HG02642 (cell line): Measurements from ENCODE around the gene OTOGL.

Experiments
- ATAC-seq: cut with Tn5 transposase; IDR thresholded peaks from one replicate; pipeline ENCODE4 v1.9.1; 2021; ENCODE audit warnings: mild to moderate bottlenecking; ENCODE audit not compliant: unreplicated experiment, poor library complexity

Gene OTOGL

GRCh38 chr12:80325167-80325959 lies 226.0 kb downstream of the OTOGL start:
- ATAC-seq = no peak

DNA sequence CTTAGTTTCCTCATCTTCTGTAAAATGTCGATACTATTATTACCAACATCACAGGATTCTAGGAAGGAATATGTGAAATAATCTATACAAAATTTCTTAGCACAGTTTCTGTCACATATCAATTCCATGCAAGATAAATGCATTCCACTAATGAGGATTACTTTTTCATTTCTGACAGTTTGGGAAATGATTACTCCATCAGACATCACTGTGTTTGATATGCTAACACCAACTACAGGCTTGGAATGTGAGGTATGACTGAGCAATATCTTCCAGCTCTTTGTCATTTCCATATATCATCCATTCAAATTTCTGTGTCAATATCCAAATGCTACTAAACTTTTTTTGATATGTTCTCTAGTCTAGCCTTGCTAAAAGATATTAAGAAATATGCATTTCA lies 233.5 kb downstream of the OTOGL start:
- ATAC-seq = no peak

GRCh38 chr12:80352474-80352873 lies 253.1 kb downstream of the OTOGL start:
- ATAC-seq = no peak

DNA sequence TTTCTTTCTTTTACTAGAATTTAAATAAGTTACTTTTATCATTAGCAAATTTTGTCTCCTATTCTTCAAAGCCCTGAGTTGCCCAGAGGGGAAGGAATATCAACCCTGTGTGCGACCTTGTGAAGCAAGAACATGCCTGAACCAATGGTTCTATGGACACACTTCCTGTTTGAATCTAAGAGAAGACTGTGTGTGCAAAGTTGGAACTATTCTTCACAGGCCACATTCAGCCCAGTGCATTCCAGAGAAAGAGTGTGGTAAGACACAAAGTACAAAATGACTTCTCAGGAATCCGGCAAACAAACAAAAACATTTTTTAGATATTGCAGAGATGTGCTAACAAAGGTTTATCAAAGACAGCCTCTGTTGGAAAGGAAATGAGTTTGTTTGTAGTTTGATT lies 253.9 kb downstream of the OTOGL start:
- ATAC-seq = no peak

DNA sequence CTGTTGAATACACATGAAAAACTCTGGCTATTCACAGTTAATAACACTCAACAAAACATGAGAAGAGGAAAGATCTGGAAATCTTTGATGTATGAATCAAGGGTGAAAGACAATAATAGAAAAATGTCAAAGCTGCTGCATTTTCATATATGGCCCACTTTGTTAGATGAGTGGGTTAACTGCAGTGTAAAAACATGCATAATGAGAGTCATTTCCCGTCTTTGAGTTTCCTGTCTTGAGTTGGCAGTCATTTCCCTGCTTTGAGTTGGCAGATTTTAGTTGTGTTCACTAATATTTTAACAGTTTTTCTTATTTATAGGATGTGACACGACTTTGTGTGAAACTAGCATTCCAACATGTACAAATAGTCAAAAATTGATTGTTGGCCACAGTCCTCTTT lies 256.8 kb downstream of the OTOGL start:
- no peak for ATAC-seq

GRCh38 chr12:80359703-80360102 lies 260.4 kb downstream of the OTOGL start:
- no peak for ATAC-seq

DNA sequence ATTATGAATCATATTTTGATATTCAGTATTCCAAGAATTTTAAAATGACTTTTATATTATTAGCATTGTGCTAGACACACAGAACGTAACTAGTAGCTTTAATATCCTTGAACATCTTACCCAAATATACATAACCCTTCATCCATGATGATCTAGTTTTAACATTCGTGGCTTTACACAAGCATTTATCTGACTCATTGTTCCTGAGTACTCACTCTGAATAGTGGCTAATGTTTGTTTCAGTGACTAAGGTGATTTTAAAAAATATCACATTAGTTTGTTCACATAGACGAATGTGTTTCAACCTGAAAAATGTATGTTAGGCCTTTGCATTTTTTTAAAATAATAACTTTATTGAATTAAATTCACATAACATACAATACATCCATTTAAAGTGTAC lies 264.7 kb downstream of the OTOGL start:
- ATAC-seq = no peak

DNA sequence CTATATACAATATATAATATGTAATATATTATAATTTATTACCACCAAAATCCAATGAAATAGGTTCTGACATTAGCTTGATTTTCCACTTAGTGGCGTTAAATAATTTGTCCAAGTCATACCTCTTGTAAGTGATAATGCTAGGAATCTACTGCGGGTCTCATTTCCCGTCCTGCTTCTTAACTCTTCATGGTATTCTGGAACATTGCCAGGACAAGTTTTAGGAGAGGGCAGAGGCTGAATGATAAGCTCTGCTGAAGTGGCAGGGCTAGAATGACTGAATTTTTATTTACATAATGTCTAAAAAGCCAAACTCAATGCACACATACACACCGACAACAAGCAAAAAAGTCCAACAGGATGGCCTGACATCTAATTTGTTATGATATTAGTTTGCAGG lies 274.3 kb downstream of the OTOGL start:
- ATAC-seq = no peak

GRCh38 chr12:80374615-80375014 lies 275.3 kb downstream of the OTOGL start:
- no peak for ATAC-seq

DNA sequence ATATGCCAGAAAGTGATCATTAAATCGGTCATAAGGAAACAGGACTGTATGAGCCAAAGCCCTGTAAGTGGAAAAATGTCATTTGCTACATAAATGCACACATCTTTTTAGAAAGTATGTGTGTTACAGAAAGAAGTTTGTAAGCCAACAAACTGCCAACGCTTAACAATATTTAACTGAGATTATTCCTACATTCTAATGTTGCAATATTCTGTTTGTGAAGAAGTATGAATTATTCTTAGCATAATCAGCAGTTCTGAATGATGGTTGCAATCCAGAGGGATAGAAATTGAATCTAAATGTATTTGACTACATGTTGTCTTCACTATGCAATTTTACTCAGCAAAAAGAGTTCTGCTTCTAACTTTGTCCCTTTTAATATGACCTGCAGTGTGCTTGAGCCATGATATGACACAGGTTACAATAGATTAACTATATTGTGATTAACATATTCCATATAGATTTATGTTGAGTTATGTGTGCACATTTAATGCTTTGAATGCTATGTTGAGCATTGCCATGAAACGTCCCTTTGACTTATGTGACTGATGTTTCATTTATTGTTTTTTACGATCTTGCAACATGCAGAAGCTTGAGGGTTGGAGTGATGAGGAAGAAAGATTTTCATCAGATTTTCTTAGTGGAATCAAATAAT lies 277.9 kb downstream of the OTOGL start:
- no peak for ATAC-seq

DNA sequence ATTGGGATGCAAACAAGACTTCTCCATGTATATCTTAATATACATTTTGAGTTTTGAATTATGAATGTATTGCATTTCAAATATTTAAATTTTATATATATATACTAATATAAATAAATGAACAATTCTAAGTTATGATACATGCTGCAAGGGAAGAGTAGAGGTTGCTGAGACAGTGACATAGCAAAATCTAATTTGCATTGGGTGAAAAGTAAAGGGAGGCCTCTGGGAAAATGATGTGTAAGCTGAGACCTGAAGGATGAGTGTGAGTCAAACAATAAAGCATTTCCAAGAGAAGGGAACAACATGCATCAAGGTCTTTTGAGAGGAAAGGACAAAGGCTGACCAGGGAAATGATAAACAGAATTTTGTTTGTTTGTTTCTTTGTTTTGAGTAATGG lies 281.8 kb downstream of the OTOGL start:
- ATAC-seq = no peak

- no peak for ATAC-seq
Observed at GRCh38 chr12:80382254-80382653, 282.9 kb downstream of the OTOGL start.

DNA sequence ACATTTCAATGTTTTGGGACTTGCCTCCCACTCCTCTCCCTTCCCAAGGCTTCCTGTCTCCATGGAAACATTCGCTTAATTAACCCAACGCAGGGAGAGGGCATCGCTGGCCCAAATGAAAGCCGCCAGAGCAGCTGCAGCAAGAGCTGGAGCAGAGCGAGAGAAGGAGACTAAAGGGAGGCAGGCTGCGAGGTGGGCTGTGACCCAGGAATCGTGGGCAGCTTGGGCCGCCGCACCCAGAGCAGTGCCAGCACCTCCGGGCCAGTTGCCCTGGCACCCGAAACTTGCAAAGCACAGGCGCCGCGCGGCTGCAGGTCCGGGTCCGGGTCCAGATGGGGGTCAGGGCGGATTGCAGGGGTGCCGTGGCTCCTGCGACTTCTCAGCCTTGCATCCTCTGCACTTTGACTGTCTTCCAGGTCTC lies 301.2 kb downstream of the OTOGL start:
- ATAC-seq = no peak

GRCh38 chr12:80401191-80401590 lies 301.9 kb downstream of the OTOGL start:
- no peak for ATAC-seq

DNA sequence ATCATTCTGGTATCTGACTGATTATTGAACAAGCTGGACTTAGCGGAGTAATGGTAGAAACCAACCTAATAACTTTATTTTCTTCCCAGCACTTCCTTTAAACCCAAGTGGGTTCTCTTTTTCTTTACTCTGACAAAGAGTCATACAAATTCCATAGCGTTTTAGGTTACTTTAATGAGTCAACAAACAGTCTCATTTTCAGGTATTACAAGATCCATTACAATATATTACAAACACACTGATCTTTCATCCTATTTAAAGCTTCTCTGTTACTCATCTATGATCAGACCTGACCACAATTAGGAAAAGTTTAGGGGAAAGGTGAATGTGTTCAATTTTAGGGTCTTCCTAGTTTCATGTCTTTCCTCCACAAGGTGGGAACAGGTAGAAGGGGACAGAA lies 305.3 kb downstream of the OTOGL start:
- no peak for ATAC-seq

- no peak for ATAC-seq
Observed at GRCh38 chr12:80406253-80406652, 306.9 kb downstream of the OTOGL start.

- ATAC-seq = no peak
Observed at GRCh38 chr12:80411787-80412186, 312.4 kb downstream of the OTOGL start.

- peak; percentile 69 for ATAC-seq
Observed at GRCh38 chr12:80412343-80412953, 313.1 kb downstream of the OTOGL start.

DNA sequence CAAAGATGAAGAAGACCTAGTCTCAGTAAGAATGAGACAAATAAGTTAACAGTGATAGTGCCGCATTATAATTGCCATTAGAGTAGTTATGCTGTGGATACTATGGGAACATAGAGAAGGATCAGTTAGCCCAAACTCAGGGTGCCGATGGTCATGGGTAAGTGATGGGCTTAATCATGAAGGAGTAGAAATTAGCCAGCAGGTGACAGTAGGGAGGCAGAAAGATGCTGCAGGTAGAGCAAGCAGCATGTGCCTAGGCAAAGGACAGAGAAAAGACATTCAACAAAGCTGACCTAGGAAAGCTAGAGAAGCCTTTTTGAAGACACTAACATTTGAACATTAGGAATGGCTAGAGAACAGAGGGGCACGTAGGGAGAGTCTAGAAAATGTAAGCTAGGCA lies 314.1 kb downstream of the OTOGL start:
- no peak for ATAC-seq

- ATAC-seq = no peak
Observed at GRCh38 chr12:80415466-80415865, 316.1 kb downstream of the OTOGL start.

DNA sequence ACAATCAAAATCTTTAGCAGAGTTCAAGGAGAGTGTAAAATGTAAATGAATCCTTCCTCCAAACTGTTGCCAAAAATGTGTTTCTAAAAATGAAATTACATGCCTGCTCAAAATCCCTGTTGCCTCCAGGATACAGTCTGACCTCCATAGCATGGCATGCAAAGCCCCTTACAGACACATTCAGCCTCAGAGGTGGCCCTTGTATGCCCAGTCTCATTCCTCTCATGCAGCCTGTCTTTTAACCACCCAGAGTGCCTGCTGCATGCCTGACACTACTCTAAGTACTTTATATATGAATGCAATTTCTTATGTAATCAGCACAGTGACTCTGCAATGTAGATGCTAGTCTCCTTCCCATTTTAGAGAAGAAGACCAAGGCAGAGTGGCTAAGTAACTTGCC lies 320.3 kb downstream of the OTOGL start:
- no peak for ATAC-seq

DNA sequence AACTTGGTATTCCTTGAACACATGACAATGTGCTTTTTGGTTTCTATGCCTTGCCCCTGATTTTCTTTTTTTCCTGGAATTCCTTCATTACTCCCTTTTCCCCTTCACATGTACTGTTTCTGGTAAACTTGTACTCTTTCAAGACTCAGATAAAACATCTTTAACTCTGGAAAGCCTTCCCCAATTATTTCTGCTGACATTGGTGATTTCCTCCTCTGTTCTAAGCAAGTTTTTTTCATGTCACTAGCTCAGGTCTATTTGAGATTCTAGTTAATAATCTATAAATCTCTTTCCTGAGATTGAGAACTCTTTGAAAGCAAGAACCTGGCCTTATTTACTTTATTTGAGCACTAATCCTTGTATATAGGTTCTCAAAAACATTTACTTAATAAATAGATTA lies 320.7 kb downstream of the OTOGL start:
- no peak for ATAC-seq
